ENCODE measurements around the gene SFMBT2.
"Not testable (repeated sequence)": the region's sequence is repeated elsewhere in the genome, so short reads cannot be mapped to it uniquely, and the experiment has no call there.

SFMBT2 gene

GRCh38 chr10:7302392-7302906, 108.4 kb downstream of the SFMBT2 start:
- in situ Hi-C loops (cut with HindIII; ENCODE audit: low sequenced_read_pairs): no loop called here

GRCh38 chr10:7301006-7301778, 109.6 kb downstream of the SFMBT2 start:
- in situ Hi-C loops (cut with HindIII; ENCODE audit: low sequenced_read_pairs): no loop called here

- in situ Hi-C loops (cut with HindIII; ENCODE audit: low sequenced_read_pairs): no loop called here
Observed at GRCh38 chr10:7300384-7300971, 110.4 kb downstream of the SFMBT2 start.

GRCh38 chr10:7299601-7300325, 111.1 kb downstream of the SFMBT2 start:
- in situ Hi-C loops (cut with HindIII; ENCODE audit: low sequenced_read_pairs): not testable (repeated sequence)

GRCh38 chr10:7298495-7298894, 112.3 kb downstream of the SFMBT2 start:
- in situ Hi-C loops (cut with HindIII; ENCODE audit: low sequenced_read_pairs): no loop called here

- in situ Hi-C loops (cut with HindIII; ENCODE audit: low sequenced_read_pairs): no loop called here
Observed at GRCh38 chr10:7297094-7297493, 113.7 kb downstream of the SFMBT2 start.

- in situ Hi-C loops (cut with HindIII; ENCODE audit: low sequenced_read_pairs): no loop called here
Observed at GRCh38 chr10:7296648-7297047, 114.2 kb downstream of the SFMBT2 start.

- in situ Hi-C loops (cut with HindIII; ENCODE audit: low sequenced_read_pairs): no loop called here
Observed at GRCh38 chr10:7296076-7296475, 114.8 kb downstream of the SFMBT2 start.

- in situ Hi-C loops (cut with HindIII; ENCODE audit: low sequenced_read_pairs): no loop called here
Observed at GRCh38 chr10:7293378-7293920, 117.4 kb downstream of the SFMBT2 start.

- in situ Hi-C loops (cut with HindIII; ENCODE audit: low sequenced_read_pairs): no loop called here
Observed at GRCh38 chr10:7291487-7292270, 119.2 kb downstream of the SFMBT2 start.

GRCh38 chr10:7288060-7288690, 122.7 kb downstream of the SFMBT2 start:
- in situ Hi-C loops (cut with HindIII; ENCODE audit: low sequenced_read_pairs): no loop called here

GRCh38 chr10:7287377-7287776, 123.5 kb downstream of the SFMBT2 start:
- in situ Hi-C loops (cut with HindIII; ENCODE audit: low sequenced_read_pairs): no loop called here

- in situ Hi-C loops (cut with HindIII; ENCODE audit: low sequenced_read_pairs): no loop called here
Observed at GRCh38 chr10:7285522-7286322, 125.1 kb downstream of the SFMBT2 start.

- in situ Hi-C loops (cut with HindIII; ENCODE audit: low sequenced_read_pairs): no loop called here
Observed at GRCh38 chr10:7283246-7283645, 127.6 kb downstream of the SFMBT2 start.

GRCh38 chr10:7282457-7282856, 128.4 kb downstream of the SFMBT2 start:
- in situ Hi-C loops (cut with HindIII; ENCODE audit: low sequenced_read_pairs): no loop called here

GRCh38 chr10:7281429-7281828, 129.4 kb downstream of the SFMBT2 start:
- in situ Hi-C loops (cut with HindIII; ENCODE audit: low sequenced_read_pairs): no loop called here

GRCh38 chr10:7279303-7279702, 131.5 kb downstream of the SFMBT2 start:
- in situ Hi-C loops (cut with HindIII; ENCODE audit: low sequenced_read_pairs): no loop called here

GRCh38 chr10:7277867-7278266, 133.0 kb downstream of the SFMBT2 start:
- in situ Hi-C loops (cut with HindIII; ENCODE audit: low sequenced_read_pairs): no loop called here

- in situ Hi-C loops (cut with HindIII; ENCODE audit: low sequenced_read_pairs): no loop called here
Observed at GRCh38 chr10:7277432-7277831, 133.4 kb downstream of the SFMBT2 start.

Data from endothelial cell of hepatic sinusoid (primary cell).